Right lobe of liver (tissue), 4 donors: ENCODE data around the gene USP12.

Experiments
- POLR2A ChIP-seq: fragments of 450-650 bp; IDR thresholded peaks from one replicate; pipeline ENCODE4 v1.6.1; 2017; ENCODE audit warnings: antibody characterized with exemption, mild to moderate bottlenecking
- TF ChIP-seq, protein P1 (sequence below), 4 donors: fragments of 200-600 bp in 3 of 4; fragments of 450-650 bp in 1 of 4; IDR thresholded peaks; one replicate each; pipeline versions ENCODE4 v1.5.1 to v1.8.0; 2016 to 2022; ENCODE audit warnings: antibody characterized with exemption in 4 of 4, mild to moderate bottlenecking in 2 of 4
- donor health status: DM: no; HTN: no; CAD: no.
- donor health status: DM: no; HTN: no; CAD: no.
- donor health status: DM: no; HTN: yes; CAD: no.

DNA sequence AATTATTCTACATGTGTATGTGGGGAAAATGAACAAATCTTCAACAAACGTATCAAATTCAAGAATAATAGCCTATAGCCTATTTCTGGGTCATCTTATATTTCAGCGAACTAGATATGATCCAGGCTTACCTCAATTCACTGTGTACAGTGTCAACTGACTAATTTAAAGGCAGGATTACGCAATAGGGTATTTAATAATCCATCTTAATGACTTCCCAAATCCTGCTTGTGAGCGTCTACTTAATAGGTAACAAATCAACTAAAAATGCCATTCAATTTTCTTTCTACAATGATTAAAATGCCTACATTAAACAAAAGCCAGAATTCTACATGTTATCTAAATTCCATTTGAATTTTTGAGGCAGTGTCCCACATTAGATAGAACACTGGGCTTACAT, 67.0 kb downstream of the USP12 start:
- TF ChIP-seq, protein P1, sequence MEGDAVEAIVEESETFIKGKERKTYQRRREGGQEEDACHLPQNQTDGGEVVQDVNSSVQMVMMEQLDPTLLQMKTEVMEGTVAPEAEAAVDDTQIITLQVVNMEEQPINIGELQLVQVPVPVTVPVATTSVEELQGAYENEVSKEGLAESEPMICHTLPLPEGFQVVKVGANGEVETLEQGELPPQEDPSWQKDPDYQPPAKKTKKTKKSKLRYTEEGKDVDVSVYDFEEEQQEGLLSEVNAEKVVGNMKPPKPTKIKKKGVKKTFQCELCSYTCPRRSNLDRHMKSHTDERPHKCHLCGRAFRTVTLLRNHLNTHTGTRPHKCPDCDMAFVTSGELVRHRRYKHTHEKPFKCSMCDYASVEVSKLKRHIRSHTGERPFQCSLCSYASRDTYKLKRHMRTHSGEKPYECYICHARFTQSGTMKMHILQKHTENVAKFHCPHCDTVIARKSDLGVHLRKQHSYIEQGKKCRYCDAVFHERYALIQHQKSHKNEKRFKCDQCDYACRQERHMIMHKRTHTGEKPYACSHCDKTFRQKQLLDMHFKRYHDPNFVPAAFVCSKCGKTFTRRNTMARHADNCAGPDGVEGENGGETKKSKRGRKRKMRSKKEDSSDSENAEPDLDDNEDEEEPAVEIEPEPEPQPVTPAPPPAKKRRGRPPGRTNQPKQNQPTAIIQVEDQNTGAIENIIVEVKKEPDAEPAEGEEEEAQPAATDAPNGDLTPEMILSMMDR (IDR thresholded peaks at IDR 0.05), result no peak
- no peak for TF ChIP-seq POLR2A
